A549 treated with RU486 at 1 μM for 4 hours (cell line): ENCODE data around the gene SAGE1. TPM values are rescaled to one million over a fixed set of nuclear protein-coding genes. Genes with fewer than 3 reads are reported as not detected.

Experiments
- total RNA-seq: library from RNA; stranded (reverse); fragments of 200-300 nt; extraction: Qiagen RNA extraction; gene quantifications from 5 replicates; pipeline ENCODE4 v1.2.3, GENCODE V29; 2022; ENCODE audit warnings: low read depth

Gene SAGE1, protein sequence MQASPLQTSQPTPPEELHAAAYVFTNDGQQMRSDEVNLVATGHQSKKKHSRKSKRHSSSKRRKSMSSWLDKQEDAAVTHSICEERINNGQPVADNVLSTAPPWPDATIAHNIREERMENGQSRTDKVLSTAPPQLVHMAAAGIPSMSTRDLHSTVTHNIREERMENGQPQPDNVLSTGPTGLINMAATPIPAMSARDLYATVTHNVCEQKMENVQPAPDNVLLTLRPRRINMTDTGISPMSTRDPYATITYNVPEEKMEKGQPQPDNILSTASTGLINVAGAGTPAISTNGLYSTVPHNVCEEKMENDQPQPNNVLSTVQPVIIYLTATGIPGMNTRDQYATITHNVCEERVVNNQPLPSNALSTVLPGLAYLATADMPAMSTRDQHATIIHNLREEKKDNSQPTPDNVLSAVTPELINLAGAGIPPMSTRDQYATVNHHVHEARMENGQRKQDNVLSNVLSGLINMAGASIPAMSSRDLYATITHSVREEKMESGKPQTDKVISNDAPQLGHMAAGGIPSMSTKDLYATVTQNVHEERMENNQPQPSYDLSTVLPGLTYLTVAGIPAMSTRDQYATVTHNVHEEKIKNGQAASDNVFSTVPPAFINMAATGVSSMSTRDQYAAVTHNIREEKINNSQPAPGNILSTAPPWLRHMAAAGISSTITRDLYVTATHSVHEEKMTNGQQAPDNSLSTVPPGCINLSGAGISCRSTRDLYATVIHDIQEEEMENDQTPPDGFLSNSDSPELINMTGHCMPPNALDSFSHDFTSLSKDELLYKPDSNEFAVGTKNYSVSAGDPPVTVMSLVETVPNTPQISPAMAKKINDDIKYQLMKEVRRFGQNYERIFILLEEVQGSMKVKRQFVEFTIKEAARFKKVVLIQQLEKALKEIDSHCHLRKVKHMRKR
- 0.03 TPM in 1 of 5 replicates, not detected in the others for total RNA-seq

DNA sequence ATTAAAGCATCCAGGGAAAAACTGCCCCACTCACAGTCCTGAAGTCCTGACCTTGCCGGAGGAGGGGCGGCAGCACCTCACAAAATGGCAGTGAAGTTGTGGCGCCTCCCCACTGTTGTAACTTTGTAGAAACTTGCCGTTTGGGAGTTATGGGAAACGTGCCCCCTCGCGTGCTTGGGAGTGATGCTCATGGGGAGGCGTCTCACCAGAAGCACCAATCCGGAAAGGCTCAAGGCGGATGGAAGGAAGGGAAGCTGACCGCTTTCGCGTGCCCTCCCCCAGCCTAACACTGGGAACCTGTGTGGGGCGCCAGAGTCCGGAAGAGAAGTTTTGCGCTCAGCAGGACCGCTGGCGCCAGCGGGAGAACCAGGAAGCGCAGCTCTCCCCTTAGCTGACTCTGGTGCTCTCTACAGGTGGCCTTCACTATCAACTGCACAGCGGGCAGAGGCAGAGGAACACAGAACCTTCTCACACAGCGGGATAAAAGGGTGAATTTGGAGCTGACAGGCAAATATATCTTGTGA lies at the start of gene SAGE1, which contains the start of gene CT45A10:
Gene SAGE1, plus strand, starts transcription at position 423 of the 524 bp plus-strand sequence. CDS start 2,527 bp downstream, outside the sequence.
Gene CT45A10, minus strand, starts transcription at position 151 of the 524 bp plus-strand sequence. CDS start 8,100 bp downstream, outside the sequence.

DNA sequence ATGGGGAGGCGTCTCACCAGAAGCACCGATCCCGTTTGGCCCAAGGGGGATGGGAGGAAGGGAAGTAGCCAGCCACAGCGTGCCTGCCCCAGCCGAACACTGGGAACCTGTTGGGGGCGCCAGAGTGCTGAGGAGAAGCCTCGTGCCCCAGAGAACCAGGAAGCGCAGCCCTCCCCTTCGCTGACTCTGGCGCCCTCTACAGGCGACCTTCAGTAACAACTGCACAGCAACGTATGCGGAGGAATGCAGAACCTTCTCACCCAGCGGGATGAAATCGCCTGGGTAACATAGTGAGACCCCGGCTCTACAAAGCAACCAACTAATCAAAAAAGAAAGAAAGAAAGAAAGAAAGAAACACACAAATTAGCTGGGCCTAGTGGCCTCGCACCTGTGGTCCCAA lies 39.1 kb upstream of the SAGE1 start, which contains the start of gene CT45A8:
Gene CT45A8, minus strand, starts transcription at position 101 of the 400 bp plus-strand sequence. CDS start 3,755 bp downstream, outside the sequence.

DNA sequence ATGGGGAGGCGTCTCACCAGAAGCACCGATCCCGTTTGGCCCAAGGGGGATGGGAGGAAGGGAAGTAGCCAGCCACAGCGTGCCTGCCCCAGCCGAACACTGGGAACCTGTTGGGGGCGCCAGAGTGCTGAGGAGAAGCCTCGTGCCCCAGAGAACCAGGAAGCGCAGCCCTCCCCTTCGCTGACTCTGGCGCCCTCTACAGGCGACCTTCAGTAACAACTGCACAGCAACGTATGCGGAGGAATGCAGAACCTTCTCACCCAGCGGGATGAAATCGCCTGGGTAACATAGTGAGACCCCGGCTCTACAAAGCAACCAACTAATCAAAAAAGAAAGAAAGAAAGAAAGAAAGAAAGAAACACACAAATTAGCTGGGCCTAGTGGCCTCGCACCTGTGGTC lies 21.8 kb upstream of the SAGE1 start, which contains the start of gene CT45A9:
Gene CT45A9, minus strand, starts transcription at position 101 of the 400 bp plus-strand sequence. CDS start 3,751 bp downstream, outside the sequence.

Other genes with a start within 250 kb of the SAGE1 start
- gene CT45A1, start 180.1 kb upstream of the SAGE1 start, total RNA-seq = not detected in 5 replicates
- gene CT45A3, start 125.5 kb upstream of the SAGE1 start, total RNA-seq = 0.15 to 0.17 TPM in 2 of 5 replicates, not detected in the others
- 0.26 TPM in 1 of 5 replicates, not detected in the others for gene CT45A5, start 108.2 kb upstream of the SAGE1 start, total RNA-seq
- gene CT45A6, start 90.9 kb upstream of the SAGE1 start, total RNA-seq = not detected in 5 replicates
- gene CT45A2, start 73.7 kb upstream of the SAGE1 start, total RNA-seq = not detected in 5 replicates
- gene CT45A7, start 56.4 kb upstream of the SAGE1 start, total RNA-seq = not detected in 5 replicates
- not detected in 5 replicates for gene CT45A8, start 39.2 kb upstream of the SAGE1 start, total RNA-seq
- not detected in 5 replicates for gene CT45A9, start 21.9 kb upstream of the SAGE1 start, total RNA-seq
- gene CT45A10, start 272 bp upstream of the SAGE1 start, total RNA-seq = 0.13 to 0.56 TPM (median 0.33 TPM) in 3 of 5 replicates, not detected in the others
- gene MMGT1, start 80.3 kb downstream of the SAGE1 start, total RNA-seq = 5.6 to 18.4 TPM (median 16.8 TPM) in 5 replicates
- gene SLC9A6, start 91.7 kb downstream of the SAGE1 start, total RNA-seq = 4.9 to 9.9 TPM (median 8.1 TPM) in 5 replicates